Measurements from ENCODE around the gene GSAP.

GSAP gene

DNA sequence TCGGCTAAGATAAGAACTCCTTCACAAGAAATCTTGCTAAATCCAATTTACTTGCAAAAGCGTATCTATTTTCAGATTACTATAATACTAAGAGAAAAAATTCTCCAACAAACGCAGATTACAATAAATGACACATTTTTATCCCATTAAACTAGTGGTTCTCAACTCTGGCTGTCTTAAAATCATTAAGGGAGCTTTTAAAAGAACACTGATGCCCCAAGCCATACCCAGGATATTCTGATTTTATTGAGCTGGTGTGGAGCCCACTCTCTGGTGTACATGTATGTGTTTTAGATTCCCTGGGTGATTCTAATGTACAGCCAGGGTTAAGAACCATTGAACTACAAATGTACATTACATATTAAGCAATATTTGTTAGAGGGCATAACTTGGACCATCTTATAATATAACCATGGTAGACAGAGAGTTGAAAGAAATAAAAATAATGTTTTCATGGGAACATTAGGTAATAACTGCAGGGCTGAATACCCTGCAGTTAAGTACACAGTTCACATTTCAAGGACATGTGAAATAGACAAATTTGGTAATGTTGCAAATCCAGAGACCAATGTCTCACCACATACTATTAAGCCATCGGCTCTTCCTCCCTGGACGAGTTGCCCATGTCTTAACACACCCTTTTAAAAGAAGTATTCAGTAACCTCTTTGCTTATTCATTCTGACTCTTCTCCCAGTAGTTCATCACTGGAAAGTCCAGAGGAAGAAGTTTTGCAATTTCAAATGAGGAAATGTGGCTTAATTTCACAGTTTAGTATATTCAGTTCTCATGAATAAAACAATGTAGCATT, 6.2 kb downstream of the GSAP start:
- no peaks in the 10 kb centered on the region for H3K36me3 ChIP-seq (ENCODE audit: control insufficient read depth, insufficient read depth, low read length)
- H3K27ac ChIP-seq (ENCODE audit: low read length) = no peak overlapping the region
- H3K4me1 ChIP-seq (ENCODE audit: control insufficient read depth, insufficient read depth, low read length) = peaks cover 5% of the 10 kb centered on the region; the same call in 1 of the 2 replicates
- DNase-seq (ENCODE audit: low read depth, low spot score) = no peak
- H3K9me3 ChIP-seq (ENCODE audit: control insufficient read depth, insufficient read depth, low read length) = no peaks in the 10 kb centered on the region
- H3K4me3 ChIP-seq (ENCODE audit: low read length) = no peak overlapping the region
- H3K27me3 ChIP-seq (ENCODE audit: control insufficient read depth, insufficient read depth, low read length) = no peaks in the 10 kb centered on the region
- WGBS (ENCODE audit: insufficient coverage, insufficient read length) = no CpG with 5 or more reads among the region's 5 CpGs

DNA sequence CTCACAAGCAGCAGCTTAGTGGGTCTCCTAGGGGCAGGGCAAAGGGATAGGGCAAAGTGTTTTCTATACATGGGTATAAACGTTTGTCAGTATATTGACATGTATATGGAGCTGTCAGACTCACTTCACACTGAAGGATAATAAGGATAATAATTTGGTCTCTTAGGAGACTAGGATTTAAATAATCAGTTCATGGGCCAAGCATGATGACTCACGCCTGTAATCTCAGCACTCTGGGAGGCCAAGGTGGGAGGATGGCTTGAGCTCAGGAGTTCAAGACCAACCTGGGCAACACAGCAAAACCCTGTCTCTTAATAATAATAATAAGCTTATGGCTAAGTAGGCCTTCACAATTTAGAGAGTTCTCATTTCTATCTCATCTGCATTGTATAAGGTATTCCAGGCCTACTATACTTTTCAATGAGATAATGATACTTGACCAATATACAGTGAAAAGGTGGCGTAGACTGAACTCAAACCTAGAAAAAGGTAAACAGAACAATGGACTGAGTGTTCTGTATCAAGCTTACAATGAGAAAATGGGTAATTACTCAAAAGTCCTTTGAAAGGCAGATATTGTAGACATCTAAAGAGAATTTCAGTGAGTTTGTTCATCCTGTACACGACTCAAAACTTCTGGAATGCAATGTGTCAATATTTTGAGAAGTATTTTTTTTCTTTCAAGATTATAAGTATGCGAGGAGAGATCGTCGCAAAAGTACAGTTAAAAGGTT, 7.0 kb downstream of the GSAP start:
- Histone ChIP-seq H3K4me3 (ENCODE audit: low read length) (no peak overlapping the region), H3K4me1 (ENCODE audit: control insufficient read depth, insufficient read depth, low read length) (peaks cover 4% of the 10 kb centered on the region; the same call in 1 of the 2 replicates), H3K9me3 (ENCODE audit: control insufficient read depth, insufficient read depth, low read length) (no peaks in the 10 kb centered on the region), H3K36me3 (ENCODE audit: control insufficient read depth, insufficient read depth, low read length) (no peaks in the 10 kb centered on the region), H3K27me3 (ENCODE audit: control insufficient read depth, insufficient read depth, low read length) (no peaks in the 10 kb centered on the region), H3K27ac (ENCODE audit: low read length) (no peak overlapping the region)
- no CpG with 5 or more reads among the region's 7 CpGs for WGBS (ENCODE audit: insufficient coverage, insufficient read length)
- DNase-seq (ENCODE audit: low read depth, low spot score) = no peak

DNA sequence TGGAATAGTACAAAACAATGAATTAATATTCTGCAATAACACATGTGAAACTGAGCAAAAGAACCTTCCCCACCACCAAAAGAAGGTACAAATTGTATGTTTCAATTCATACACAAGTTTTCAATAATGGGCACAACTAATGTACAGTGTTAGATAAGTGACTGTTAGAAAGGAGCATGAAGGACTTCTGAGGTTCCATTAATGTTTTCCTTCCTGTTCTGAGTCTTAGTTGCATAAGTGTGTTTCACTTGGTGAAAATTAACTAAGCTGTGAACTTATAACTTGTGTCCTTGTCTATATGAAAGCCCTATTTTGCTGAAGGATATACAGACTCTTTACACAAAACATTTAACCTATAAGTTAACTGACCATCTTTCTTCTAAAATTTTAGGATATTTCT, 8.2 kb downstream of the GSAP start:
- Histone ChIP-seq H3K36me3 (ENCODE audit: control insufficient read depth, insufficient read depth, low read length) (no peaks in the 10 kb centered on the region), H3K9me3 (ENCODE audit: control insufficient read depth, insufficient read depth, low read length) (no peaks in the 10 kb centered on the region), H3K27ac (ENCODE audit: low read length) (no peak overlapping the region), H3K4me3 (ENCODE audit: low read length) (no peak overlapping the region), H3K4me1 (ENCODE audit: control insufficient read depth, insufficient read depth, low read length) (peaks cover 2% of the 10 kb centered on the region; the same call in 1 of the 2 replicates), H3K27me3 (ENCODE audit: control insufficient read depth, insufficient read depth, low read length) (no peaks in the 10 kb centered on the region)
- no peak for DNase-seq (ENCODE audit: low read depth, low spot score)

DNA sequence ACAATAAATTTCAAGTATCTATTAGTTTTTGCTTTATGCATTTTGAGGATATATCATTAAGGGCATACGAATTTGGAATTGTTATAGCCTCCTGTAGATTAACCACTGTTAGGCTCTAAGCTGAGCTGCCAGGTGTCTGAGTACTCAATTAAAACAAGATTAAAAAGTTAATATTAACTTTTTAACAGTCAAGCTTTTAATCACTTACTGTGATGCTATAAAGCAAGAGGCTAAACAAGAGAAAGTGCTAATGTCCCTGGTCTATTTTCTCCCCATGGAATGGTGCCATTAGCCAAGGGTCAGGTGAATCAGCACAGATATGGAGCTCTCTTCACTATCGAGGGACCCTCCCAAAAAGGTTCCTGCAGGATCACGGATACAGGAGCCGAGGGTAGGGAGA, 9.7 kb downstream of the GSAP start:
- H3K36me3 ChIP-seq (ENCODE audit: control insufficient read depth, insufficient read depth, low read length) = no peaks in the 10 kb centered on the region
- H3K4me1 ChIP-seq (ENCODE audit: control insufficient read depth, insufficient read depth, low read length) = peaks cover 2% of the 10 kb centered on the region; the same call in 1 of the 2 replicates
- WGBS (ENCODE audit: insufficient coverage, insufficient read length) = no CpG with 5 or more reads among the region's 4 CpGs
- no peaks in the 10 kb centered on the region for H3K9me3 ChIP-seq (ENCODE audit: control insufficient read depth, insufficient read depth, low read length)
- no peaks in the 10 kb centered on the region for H3K27me3 ChIP-seq (ENCODE audit: control insufficient read depth, insufficient read depth, low read length)
- H3K4me3 ChIP-seq (ENCODE audit: low read length) = no peak overlapping the region
- no peak for DNase-seq (ENCODE audit: low read depth, low spot score)
- no peak overlapping the region for H3K27ac ChIP-seq (ENCODE audit: low read length)

DNA sequence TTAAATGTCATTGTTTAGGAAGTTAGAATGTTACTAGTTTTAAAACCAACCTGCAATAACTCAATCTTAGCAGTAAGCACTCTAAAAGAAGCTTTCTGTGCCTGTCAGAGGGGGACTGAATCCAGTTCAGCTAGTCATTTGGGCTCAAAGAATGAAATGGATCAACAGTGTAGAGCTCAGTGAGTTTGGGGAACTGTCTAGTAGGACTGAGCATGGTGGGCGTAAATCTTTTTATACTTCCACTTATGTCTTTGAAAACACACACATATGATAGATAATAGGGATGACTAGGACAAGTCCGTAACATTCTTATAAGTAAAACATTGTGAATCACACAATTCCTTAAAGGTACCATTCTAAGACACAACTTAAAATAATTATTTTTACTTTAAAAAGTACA, 11.5 kb downstream of the GSAP start:
- WGBS (ENCODE audit: insufficient coverage, insufficient read length) = no CpG with 5 or more reads among the region's 2 CpGs
- no peak overlapping the region for H3K27ac ChIP-seq (ENCODE audit: low read length)

DNA sequence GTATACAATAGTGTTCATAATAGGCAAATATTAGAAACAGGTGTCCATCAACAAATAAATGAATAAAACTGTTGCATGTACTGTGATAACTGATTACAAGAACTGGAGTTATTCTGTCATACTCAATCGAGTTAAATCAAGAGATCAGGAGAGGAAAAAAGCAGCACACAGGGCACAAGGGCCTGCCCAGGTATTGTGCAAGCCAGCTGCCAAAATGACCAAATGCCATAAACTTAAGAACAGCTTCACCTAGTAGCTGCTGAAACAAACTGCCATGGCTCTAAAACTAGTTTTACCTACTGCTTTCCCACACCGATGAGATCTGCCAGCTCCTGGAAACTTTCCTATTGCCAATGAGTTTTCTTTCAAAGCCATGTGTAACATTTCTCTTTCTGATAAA, 12.2 kb downstream of the GSAP start:
- no CpG with 5 or more reads among the region's 2 CpGs for WGBS (ENCODE audit: insufficient coverage, insufficient read length)
- Histone ChIP-seq H3K27ac (ENCODE audit: low read length) (no peak overlapping the region), H3K4me1 (ENCODE audit: control insufficient read depth, insufficient read depth, low read length) (no peaks in the 10 kb centered on the region; the same call in 1 of the 2 replicates), H3K4me3 (ENCODE audit: low read length) (no peak overlapping the region), H3K27me3 (ENCODE audit: control insufficient read depth, insufficient read depth, low read length) (no peaks in the 10 kb centered on the region), H3K9me3 (ENCODE audit: control insufficient read depth, insufficient read depth, low read length) (no peaks in the 10 kb centered on the region), H3K36me3 (ENCODE audit: control insufficient read depth, insufficient read depth, low read length) (no peaks in the 10 kb centered on the region)
- DNase-seq (ENCODE audit: low read depth, low spot score) = no peak

More for the DNA sequence above, 11.5 kb downstream of the GSAP start:
- Histone ChIP-seq H3K9me3 (ENCODE audit: control insufficient read depth, insufficient read depth, low read length) (no peaks in the 10 kb centered on the region), H3K36me3 (ENCODE audit: control insufficient read depth, insufficient read depth, low read length) (no peaks in the 10 kb centered on the region), H3K27me3 (ENCODE audit: control insufficient read depth, insufficient read depth, low read length) (no peaks in the 10 kb centered on the region), H3K4me3 (ENCODE audit: low read length) (no peak overlapping the region), H3K4me1 (ENCODE audit: control insufficient read depth, insufficient read depth, low read length) (no peaks in the 10 kb centered on the region; the same call in 1 of the 2 replicates)
- DNase-seq (ENCODE audit: low read depth, low spot score) = no peak

DNA sequence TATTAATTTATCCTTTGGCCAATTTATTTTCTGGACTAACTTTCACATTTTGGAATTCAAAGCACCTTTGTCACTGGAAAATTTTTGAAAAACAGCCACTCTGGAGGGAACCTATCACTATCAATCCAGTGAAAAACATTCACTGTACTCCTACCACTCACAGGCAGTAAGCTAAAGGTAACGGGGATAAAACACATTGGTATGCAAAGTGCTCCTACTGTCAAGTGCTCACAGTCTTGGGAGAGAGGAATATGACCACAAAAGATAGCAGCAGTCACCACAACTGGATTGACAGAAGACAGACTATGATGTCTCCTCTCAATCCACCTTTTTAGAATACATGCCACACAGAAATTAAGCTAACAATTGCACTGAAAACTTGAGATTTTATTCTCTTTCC, 13.3 kb downstream of the GSAP start:
- H3K36me3 ChIP-seq (ENCODE audit: control insufficient read depth, insufficient read depth, low read length) = no peaks in the 10 kb centered on the region
- WGBS (ENCODE audit: insufficient coverage, insufficient read length) = no CpG with 5 or more reads among the region's 1 CpG
- H3K4me1 ChIP-seq (ENCODE audit: control insufficient read depth, insufficient read depth, low read length) = no peaks in the 10 kb centered on the region; the same call in 1 of the 2 replicates
- H3K27ac ChIP-seq (ENCODE audit: low read length) = no peak overlapping the region
- H3K4me3 ChIP-seq (ENCODE audit: low read length) = no peak overlapping the region
- DNase-seq (ENCODE audit: low read depth, low spot score) = no peak
- no peaks in the 10 kb centered on the region for H3K27me3 ChIP-seq (ENCODE audit: control insufficient read depth, insufficient read depth, low read length)
- no peaks in the 10 kb centered on the region for H3K9me3 ChIP-seq (ENCODE audit: control insufficient read depth, insufficient read depth, low read length)

DNA sequence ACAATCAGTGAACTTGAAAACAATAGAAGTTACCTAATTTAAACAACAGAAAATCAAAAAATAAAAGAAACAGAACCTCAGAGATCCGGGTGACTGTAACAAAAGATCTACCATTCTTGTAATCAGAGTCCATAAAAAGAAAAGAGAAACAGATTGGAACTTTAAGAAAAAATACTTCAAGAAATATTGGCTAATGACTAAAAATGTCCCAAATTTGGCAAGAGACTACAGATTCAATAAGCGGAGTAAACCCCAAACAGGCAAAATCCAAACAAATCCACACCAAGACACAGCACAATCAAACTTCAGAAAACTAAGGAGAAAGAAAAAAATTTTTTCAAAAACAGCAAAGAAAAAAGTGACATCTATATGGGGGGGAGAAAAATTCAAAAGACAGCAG, 15.1 kb downstream of the GSAP start:
- DNase-seq (ENCODE audit: low read depth, low spot score) = no peak
- Histone ChIP-seq H3K27ac (ENCODE audit: low read length) (no peak overlapping the region), H3K27me3 (ENCODE audit: control insufficient read depth, insufficient read depth, low read length) (no peaks in the 10 kb centered on the region), H3K4me3 (ENCODE audit: low read length) (no peak overlapping the region), H3K36me3 (ENCODE audit: control insufficient read depth, insufficient read depth, low read length) (no peaks in the 10 kb centered on the region), H3K4me1 (ENCODE audit: control insufficient read depth, insufficient read depth, low read length) (no peaks in the 10 kb centered on the region; the same call in 1 of the 2 replicates), H3K9me3 (ENCODE audit: control insufficient read depth, insufficient read depth, low read length) (no peaks in the 10 kb centered on the region)
- no CpG with 5 or more reads among the region's 2 CpGs for WGBS (ENCODE audit: insufficient coverage, insufficient read length)

DNA sequence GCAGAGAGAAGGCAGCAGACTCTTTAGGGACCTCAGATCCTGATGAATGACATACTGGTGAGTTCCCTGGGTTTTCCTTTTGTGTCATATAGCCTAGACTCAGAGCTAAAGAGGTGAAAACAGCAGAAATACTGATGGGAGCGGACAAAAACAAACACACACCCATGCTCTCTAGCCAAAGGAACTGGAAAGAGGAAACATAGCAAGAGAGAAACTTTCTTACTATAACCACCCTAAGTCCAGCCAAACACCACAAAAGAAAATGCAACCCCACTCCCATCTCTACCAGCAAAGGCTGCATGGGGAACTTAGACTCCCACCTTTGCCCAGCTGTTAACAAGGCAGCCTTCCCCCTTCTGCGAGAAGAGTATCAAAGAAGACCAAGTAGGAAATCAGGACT, 16.3 kb downstream of the GSAP start:
- no peak overlapping the region for H3K4me3 ChIP-seq (ENCODE audit: low read length)
- WGBS (ENCODE audit: insufficient coverage, insufficient read length) = no CpG with 5 or more reads among the region's 2 CpGs
- no peak overlapping the region for H3K27ac ChIP-seq (ENCODE audit: low read length)
- no peak for DNase-seq (ENCODE audit: low read depth, low spot score)
- no peaks in the 10 kb centered on the region; the same call in 1 of the 2 replicates for H3K4me1 ChIP-seq (ENCODE audit: control insufficient read depth, insufficient read depth, low read length)
- no peaks in the 10 kb centered on the region for H3K9me3 ChIP-seq (ENCODE audit: control insufficient read depth, insufficient read depth, low read length)
- H3K27me3 ChIP-seq (ENCODE audit: control insufficient read depth, insufficient read depth, low read length) = no peaks in the 10 kb centered on the region
- no peaks in the 10 kb centered on the region for H3K36me3 ChIP-seq (ENCODE audit: control insufficient read depth, insufficient read depth, low read length)

DNA sequence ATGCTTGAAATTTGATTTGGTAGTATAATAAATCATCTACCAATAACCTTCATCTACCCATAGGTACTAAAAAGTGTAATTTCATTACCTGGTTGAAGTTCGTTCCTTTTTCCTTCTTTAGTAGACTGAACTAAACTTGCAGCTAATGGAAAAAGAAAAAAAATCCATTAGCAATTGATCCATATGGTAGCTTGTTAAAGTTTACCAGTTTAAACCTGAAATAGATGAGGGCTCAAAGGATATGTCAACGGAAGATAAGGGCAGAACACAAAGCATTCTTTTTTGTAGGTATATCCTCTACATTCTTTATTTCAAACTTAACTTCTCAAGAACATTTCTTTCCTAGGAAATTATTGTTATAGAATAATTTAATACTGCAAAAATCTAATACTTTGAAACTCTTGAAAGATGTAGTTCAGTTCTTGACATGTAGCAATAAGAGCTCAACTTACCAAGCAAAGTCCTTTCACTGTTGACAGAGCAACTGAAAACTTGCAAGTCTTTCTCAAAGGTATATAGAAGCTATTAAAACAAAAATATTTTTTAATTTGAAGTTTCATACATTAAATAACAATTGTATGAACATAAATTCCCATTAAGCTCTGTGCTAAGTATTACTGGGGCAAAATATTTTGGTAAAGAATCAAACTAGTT, 19.1 kb downstream of the GSAP start:
- Histone ChIP-seq H3K27ac (ENCODE audit: low read length) (no peak overlapping the region), H3K4me1 (ENCODE audit: control insufficient read depth, insufficient read depth, low read length) (no peaks in the 10 kb centered on the region), H3K27me3 (ENCODE audit: control insufficient read depth, insufficient read depth, low read length) (no peaks in the 10 kb centered on the region), H3K9me3 (ENCODE audit: control insufficient read depth, insufficient read depth, low read length) (no peaks in the 10 kb centered on the region), H3K4me3 (ENCODE audit: low read length) (no peak overlapping the region), H3K36me3 (ENCODE audit: control insufficient read depth, insufficient read depth, low read length) (no peaks in the 10 kb centered on the region)
- DNase-seq (ENCODE audit: low read depth, low spot score) = no peak
- WGBS (ENCODE audit: insufficient coverage, insufficient read length) = no CpG with 5 or more reads among the region's 2 CpGs

Data from iPS DF 6.9 (cell line).